Fibroblast of gingiva (primary cell): ENCODE measurements around the gene ECT2L.

Experiments used
- DNase-seq: peaks from one replicate; pipeline ENCODE4 v3.0.0-alpha.2; 2011; ENCODE audit warnings: low read depth

Gene ECT2L, protein sequence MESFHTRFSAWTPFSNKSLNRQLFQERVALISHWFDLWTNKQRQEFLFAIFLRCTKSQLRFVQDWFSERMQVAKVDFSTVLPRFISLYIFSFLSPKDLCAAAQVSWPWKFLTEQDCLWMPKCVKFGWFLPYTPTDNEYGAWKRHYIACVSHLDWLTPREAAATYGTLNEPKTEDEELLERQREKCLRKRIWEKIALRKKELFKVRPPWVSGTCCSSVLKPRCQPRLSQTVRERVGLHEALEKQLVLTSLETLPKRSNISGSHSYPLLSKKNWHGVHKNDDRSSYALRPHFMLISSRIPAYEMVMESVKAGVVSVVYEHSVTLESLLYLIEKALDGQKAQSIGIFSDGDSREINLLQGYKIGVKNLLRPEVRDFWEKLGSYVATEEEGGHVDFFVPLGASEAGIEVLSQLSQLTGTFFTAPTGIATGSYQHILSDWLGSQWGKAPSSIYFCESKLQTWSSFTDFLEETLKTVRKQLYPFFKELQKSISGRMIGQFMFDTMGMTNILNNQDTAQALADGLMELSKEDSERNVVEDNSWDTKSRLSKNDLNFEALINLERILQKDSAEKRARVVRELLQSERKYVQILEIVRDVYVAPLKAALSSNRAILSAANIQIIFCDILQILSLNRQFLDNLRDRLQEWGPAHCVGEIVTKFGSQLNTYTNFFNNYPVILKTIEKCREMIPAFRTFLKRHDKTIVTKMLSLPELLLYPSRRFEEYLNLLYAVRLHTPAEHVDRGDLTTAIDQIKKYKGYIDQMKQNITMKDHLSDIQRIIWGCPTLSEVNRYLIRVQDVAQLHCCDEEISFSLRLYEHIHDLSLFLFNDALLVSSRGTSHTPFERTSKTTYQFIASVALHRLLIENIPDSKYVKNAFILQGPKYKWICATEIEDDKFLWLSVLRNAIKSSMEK

DNA sequence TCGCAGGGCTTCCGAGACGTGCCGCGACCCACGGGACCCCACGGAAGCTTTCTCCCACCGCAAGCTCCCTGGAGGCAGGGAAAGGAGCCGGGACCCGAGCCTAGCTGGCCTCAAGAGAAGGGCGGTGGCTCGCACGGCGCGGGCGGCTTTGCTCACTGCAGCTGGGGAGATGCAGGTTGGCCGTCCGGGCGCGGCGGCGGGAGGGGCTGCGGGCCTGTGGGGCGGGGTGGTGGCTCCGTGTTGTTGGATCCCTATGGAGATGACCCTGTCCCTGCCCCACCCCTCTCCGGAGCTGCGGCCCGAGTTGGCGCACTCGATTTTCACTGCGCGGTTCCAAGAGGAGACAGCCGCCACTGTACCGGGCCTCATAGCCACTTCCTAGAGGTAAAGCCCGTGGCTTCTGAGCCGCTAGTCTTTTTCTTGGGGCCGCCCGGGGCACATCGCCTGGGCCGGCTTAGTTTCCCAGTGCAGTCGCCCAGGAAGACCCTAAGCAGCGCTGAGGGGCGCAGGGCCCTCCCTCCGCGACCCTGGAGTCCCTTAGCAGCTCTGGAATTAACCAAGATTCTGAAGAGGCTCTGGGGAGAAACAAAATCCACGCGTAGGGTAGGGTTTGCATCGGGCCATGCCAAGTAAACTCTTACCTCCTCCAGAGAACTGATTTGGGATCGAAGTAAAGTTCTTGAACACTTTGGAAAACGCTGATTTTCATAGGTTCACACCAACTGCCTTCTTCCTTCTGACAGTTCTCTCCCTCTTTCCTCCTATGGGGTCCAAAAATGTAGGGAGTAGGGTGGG, at the start of gene ECT2L:
Gene ECT2L (plus strand): TSS at position 279 of the 795 bp plus-strand sequence. CDS start 17,188 bp downstream, outside the sequence.
- DNase-seq, result peak; percentile 53

DNA sequence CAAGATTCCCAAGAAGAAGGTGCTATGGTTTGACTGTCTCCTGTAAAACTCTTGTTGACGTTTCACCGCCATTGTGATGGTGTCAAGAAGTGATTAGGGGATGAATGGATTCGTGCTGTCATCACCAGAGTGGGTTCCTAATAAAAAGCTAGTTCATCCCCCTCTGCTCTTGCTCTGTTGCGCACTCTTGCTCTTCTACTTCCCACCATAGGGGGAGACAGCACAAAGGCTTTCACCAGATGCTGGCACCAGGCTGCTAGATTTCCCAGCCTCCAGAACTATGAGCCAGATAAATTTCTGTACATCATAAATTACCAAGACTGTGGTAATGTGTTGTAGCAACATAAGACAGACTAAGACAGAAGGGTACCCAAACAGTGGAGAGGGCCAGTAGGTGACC, 43.9 kb upstream of the ECT2L start:
- no peak for DNase-seq

DNA sequence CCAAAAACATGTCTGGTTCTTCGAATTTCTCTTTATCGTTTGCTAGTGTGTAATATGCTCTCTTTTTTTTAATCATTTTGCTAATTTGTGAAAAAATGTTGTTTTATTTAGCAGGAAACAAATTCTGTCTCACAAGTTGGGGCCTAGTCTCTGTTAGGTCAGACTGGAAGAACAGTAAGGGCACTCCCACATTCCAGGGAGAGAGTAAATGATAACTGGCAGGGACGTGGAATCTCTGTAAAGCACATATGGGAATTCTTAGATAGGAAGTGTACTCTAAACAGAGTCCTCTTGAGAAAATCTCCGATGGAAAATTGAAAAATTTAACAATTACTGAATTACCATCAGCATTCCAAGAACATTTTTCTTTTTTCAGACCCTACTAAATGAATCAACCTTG, 38.8 kb upstream of the ECT2L start:
- DNase-seq, result no peak

DNA sequence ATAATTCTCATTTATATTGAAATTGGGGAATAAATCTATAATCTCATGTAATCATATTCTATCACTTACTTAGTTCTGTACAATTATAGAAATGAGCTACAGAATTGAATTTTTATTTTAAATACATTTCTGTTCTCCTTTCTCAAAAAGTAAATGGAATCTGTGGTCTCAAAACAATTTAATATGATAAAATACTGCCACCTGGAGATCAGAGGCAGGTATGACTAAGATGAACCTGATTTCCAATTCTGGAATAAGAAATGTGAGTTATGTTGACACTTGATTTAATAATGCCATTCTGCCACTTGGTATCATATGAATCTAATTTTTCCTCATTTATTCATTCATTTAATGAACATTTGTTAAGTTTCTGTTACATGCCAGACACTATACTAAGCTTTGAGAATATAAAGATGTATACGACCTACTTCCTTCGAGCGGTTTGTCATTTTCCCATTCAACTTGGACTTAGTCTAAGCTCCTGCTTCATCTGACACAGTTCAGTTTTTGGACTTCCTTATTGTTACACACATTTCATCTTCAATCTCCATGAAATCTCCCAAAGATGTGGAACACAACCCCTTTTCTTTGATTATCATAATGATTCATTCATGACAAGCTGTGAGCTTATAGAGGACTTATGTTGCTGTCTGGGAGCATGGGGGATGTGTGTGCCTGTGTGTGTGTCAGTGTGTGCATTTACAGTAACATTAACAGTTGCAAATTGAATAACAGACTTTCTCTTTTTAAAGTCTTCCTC, 29.8 kb upstream of the ECT2L start:
- DNase-seq, result peak; percentile 39

DNA sequence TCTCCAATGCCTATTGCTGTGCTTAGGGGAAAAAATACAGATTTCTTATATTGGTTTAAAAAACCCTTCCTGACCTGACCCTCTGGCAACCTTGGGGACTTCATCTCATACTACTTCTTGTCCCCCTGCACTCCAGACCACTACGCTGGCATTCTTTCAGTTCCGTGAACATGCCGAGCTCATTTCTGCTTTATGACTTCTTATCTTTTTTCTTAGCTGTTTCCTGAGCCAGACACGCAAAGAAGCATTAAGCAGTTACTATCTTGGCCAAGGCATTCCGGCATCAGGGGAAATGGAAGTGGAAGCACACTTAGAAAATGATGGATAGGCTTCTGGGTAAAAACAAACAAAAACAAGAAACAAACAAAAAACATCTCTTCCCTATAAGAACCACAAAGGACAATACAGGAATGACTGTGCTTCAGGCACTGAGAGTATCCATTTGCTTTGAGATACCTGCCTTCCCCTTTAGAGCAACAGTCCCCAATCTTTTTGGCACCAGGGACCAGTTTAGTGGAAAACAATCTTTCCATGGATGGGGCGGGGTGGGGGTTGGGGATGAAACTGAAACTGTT, 26.7 kb upstream of the ECT2L start:
- DNase-seq, result no peak

DNA sequence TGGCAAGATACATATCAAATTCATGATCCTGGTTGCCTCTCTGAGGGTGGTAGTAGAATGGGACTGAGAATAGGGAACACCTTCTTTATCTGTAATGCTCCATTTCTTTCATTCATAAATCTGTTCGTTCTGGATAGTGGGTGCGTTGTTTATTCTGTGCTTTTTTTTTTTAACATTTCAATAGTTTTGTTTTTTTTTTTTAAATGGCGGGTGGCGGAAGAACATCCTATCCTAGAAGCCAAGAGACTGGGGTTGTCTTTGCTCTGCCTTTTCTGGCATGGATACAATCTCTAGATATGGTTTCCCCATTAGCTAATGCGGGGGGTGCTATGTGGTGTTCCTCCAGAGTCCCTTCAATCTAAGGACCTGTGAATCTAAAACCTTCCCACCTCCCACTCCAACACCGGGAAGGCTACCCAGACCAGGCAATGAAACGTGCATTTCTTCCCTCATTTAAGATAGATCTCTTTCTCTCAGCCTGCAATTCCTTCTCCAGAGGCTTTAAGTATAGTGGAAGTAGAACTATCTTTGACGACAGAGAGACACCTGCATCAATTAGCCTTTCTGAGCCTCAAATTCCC, 23.2 kb upstream of the ECT2L start:
- DNase-seq, result no peak

DNA sequence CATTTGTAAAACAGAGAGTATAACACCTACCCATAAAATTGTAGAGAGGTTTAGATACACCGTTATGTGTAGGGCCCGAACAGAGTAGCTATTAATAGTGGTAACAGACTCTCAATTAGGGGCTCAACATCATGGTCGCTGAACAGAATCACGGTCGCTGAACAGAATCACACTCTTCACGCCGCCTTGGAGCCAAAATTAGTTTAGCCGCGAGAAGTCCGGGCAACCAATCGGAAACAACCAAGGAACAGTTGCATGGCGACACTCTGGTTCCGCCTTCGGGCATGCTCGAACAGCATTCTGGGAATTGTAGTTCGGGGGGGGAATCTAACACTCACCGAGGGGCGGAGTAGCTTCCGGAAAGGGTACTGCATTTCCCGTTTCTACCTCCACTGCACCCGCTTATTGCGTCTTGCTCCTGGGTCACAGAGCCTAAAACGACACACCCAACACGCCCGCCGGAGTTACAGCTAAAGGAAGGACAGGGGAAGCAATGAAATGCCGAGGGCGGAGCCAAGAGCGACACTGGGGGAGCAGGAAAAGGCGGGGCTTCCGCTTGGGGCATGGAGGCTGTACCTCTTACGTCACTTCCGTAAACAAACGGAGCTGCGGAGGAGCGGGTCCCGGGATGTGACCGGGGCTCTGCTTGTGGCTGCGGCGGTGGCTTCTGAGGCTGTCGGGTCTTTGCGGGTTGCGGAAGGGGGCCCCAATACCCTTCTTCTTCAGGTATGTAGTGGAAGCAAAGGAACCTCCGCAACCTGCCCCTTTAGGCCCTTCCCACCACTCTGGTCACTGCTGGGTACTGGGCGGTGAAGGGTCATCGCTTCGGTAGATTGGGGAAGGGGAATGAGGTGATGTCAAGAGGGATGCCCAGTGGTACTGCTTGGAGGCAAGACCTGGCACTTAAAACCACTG, 22.5 kb upstream of the ECT2L start, which contains the start of gene CCDC28A:
Gene CCDC28A (plus strand): TSS at position 593 of the 915 bp plus-strand sequence. CDS start 2,352 bp downstream, outside the sequence.
- DNase-seq, result peak; percentile 92

DNA sequence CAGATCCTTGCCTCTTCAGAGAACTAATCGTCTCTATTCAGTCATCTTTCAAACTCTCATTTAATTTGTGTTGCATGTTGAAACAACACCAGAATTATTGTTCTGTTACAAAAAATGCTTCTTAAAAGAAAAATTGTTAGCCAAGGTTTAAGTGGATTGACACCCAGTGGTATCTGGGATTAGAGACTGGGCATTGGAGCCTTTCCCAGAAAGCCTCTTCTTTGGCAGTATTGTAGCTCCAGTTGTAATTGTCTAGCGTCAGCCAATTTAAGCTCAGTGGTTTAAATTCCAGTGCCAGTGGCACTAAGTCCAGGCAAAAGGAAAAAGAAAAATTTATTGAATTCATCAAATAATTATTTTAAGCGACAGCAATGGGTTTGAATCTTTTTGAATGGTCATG, 21.5 kb upstream of the ECT2L start:
- DNase-seq, result peak; percentile 15

DNA sequence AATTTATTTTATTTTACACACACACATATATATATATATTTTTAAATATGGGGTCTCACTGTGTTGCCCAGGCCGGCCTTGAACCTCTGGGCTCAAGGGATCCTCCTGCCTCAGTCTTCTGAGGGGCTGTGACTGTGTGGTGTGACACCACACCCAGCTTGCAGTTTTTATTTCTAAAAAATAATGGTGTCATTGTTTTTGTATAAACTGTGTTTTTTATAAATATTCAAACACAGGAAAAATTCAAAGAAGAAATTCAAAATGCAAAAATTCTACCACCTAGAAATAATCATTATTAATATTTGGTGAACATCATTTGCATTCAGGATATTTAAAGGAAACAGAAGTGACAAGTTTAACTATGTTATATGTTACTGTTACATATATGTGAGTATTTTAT, 19.2 kb upstream of the ECT2L start:
- DNase-seq, result no peak

DNA sequence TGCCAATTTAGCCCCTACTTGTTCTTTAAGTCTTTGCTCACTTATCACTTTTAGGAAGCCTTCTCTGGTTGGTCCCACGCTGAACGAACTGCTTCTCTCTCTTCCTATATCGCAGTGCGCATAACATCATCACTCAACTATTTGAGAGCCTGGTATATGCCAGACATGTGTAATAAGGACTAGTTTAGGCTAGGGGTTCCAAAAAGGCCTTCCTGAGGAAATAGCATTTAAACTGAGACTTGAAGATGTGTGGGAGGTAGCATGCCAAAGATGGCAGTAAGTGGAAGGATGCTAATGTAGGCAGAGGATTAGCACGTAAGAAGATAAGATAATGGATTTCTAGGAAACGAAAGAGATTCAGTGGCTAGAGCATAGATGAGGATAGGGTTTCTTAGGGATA, 17.6 kb upstream of the ECT2L start:
- no peak for DNase-seq

DNA sequence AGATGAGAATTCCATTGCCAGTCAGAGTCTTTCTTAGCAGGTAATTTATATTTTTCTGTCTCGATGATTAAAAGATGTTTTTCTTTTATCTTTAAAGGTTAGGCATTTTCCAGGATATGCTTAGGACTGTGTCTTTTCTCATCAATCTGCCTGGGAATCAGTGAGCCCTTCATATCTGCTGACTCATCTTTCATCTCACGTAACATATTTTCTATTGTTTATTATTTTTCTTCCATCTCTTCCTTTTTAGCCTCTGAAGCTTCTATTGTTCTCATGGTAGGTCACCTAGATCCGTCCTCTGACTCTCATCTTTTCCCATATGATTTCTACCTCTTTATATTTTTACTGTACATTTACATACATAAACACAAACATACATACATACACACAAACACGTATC, 13.6 kb upstream of the ECT2L start:
- DNase-seq, result no peak

DNA sequence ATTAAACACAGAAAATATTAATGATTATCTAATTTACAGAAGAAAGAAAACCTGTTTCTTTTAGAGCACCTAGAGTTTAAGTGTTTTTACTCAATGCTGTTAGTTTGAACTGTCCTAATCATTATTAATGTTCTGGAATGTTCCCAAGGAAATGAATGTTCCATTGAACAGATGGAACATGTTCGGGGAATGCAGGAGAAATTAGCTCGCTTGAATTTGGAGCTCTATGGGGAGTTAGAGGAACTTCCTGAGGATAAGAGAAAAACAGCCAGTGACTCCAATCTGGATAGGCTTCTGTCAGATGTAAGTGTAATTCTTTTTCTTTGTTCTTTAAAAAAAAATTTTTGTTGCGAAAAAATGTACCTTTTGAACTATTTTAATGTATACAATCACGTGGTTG, 10.8 kb upstream of the ECT2L start:
- DNase-seq, result no peak

DNA sequence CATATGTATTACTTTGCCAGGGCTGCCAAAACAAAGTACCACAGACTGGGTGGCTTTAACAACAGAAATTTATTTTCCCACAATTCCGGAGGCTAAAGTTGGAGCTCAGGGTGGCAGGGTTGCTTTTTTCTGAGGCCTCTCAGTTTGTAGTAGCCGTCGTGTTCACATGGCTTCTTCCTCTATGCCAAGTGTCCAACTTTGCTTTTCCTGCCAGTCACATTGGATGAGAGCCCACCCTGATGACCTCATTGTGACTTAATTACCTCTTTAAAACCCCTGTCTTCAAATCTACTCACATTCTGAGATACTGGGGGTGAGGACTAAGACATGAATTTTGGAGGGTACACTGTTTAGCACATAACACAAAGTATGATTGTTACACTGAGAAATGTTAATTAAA, 9.9 kb upstream of the ECT2L start:
- no peak for DNase-seq

DNA sequence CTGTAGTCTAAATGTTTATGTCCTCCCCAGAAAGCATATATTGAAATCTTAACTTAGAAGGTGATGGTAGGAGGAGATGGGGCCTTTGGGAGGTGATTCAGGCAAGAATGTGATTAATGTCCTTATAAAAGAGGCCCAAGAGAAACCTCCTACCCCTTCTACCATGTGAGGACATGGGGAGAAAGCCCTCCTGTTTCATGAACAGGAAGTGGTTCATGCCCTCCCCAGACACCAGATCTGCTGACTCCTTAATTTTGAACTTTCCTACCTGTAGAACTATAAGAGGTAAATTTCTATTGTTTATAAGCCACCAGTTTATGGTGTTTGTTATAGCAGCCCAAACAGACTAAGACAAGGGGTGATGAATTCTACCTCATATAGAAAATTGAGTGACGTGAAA, 8.7 kb upstream of the ECT2L start:
- no peak for DNase-seq

DNA sequence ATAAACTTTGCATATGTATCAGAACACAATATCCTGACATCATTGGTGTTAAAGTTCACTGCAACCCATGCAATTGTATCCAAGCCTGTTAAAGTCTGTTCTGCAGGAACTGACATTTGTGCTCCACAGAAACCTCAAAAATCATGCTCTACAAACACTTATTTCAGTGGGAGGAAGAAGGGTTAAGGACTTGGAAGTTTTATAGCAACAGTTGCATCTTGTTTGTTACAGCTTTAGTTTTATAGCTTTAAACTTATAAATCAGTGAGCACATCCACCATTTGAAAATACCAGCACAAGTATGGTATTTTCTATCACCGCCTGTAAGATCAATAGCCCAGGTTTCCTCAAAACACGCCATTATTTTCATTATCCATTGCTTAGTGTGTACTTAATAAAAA, 884 bp downstream of the ECT2L start:
- no peak for DNase-seq

DNA sequence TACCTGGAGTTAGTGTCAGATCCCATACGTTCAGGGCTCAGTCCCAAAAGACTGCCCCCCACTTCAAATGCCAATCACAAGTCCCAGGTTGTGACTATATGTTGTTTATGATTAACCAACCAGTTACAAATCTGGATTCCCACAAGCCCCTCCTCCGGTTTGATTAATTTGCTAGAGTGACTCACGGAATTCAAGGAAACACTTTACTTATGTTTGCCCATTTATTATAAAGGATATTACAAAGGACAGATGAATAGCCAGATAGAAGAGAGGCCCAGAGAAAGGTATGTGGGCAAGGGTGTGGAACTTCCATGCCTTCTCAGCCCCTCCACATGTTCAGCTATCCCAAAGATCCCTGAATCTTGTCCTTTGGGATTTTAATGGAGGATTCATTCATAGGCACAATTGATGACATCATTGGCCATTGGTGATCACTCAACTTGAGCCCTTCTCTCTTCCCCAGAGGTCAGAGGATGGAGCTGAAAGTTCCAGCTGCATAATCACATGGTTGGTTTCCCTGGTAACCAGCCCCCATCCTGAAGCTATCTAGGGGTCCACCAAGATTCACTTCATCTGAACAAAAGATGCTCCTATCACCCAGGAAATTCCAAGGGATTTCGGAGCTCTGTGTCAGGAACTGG, 2.0 kb downstream of the ECT2L start:
- DNase-seq, result no peak

DNA sequence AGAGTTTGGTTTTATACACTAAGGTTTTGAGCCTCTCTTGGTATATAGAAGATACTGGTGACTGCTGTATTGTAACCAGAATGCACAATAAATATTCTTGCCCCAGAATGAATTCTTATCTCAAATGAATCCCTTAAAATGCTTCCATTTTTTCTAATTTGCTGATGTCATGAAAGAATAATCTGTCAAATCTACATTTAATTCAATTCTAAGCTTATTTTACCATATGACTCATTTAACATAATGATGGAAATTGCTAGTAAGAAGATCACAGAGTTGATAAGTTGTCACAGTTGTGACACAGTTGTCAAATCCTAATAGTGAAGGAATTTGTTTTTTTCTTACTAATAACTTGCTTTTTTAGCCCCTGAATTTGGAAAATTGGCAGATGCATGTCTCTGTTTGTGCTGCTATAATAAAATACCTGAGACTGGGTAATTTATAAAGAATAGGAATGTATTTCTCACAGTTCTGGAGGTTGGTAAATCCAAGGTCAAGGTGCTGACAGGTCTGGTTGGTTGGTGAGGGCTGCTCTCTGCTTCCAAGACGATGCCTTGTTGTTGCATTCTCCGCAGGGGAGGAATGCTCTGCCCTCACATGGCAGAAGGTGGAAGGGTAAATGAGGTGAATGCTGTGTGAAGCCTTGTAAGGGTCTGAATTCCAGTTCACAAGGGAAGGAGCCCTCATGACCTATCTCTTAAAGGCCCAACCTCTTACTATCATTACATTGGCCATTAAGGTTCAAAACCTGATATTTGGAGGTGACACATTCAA, 4.7 kb downstream of the ECT2L start:
- no peak for DNase-seq

DNA sequence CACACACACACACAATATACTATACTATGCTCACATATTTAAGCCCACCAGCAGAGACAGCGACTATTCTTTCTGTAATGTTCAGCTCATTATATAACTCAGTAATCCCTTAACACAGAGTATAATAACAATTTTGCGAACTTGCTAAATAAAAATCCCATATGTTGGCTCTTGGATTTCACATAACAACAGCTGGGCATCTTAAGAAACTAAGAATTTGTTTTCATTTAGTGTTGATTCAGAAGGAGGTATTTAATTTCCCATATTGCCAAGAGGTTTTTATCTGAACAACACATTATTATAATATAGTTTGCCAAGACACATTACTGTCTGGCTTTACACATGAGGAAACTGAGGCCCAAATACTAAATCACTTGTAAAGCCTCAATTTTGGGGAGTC, 7.4 kb downstream of the ECT2L start:
- no peak for DNase-seq
